Adrenal gland (tissue), 12 donors: ENCODE measurements around the gene TEX54. TPM values are rescaled to one million over a fixed set of nuclear protein-coding genes. Genes with fewer than 3 reads are reported as not detected.

Experiments used
- microRNA-seq, 3 donors: library from miRNA; unstranded; fragments of <30 nt; microRNA quantifications; one replicate each; pipeline ENCODE4, GENCODE V29; 2017 to 2020
- polyA plus RNA-seq, 3 donors: library from polyadenylated mRNA; stranded (reverse); fragments of 200-250 nt in 2 of 3; fragments of 350-450 nt in 1 of 3; fragmentation: Illumina TruSeq in 1 of 3; extraction: RNeasy Lipid Tissue Mini Kit (QIAGEN cat#74804) in 1 of 3; gene quantifications; one replicate each; pipeline ENCODE4 v1.2.3, GENCODE V29; 2013 to 2014
- small RNA-seq, 2 donors: library from RNA; depleted of rRNA; stranded (forward); fragments of <200 nt; gene quantifications; one replicate each; pipeline ENCODE3, GENCODE V24; 2016
- total RNA-seq, 9 donors: library from RNA; depleted of rRNA in 4 of 9; stranded (reverse); fragments of >200 nt in 4 of 9; fragments of 120-200 nt in 1 of 9; fragmentation: NEBNext Ultra II Directional in 1 of 9; extraction: Animal tissue kit (Norgen Biotek cat#: 25700) in 1 of 9; gene quantifications; one replicate each; pipeline versions ENCODE4 v1.1.0 to v1.2.4, GENCODE V29; 2013 to 2023
- donor health status: healthy with polysubstance abuse.
- donor health status: Bipolar disorder and iron deficiency.
- donor health status: DM: yes; HTN: yes; CAD: no.
- donor health status: DM: no; HTN: no; CAD: no.
- donor health status: DM: no; HTN: no; CAD: no.
- donor health status: DM: yes; HTN: yes; CAD: no.

The TEX54 gene
- total and polyA plus RNA-seq, 12 donors = 0.27 to 1.4 TPM; not detected in 10

Small RNAs within 50 kb of the gene (microRNA-seq; reads per million reads assigned to microRNA genes)
- gene MIR6514 = 1.8 to 3.1 (median 2.3) reads per million in 3 donors
- 0.38 to 0.57 (median 0.45) reads per million in 3 donors for gene MIR6748

Small RNAs within 50 kb of the gene (small RNA-seq; reads per million reads assigned to genes)
- gene MIR6514 (0 to 0.17 reads per million in 2 donors), gene RF00099 (0 reads per million in 2 donors), gene RNU6-118P (0 reads per million in 2 donors), gene SNORD22 (0 reads per million in 2 donors), gene SNORD26 (0 reads per million in 2 donors), gene SNORD27 (0 reads per million in 2 donors), gene SNORD28 (0 reads per million in 2 donors), gene SNORD30 (1,773 to 1,957 reads per million in 2 donors)

Other genes with a start within 250 kb of the TEX54 start
- 10 to 100 TPM in 7 of 9 donors, 1 to 10 TPM in 2; 7.0 to 32.4 (median 14.9) TPM for gene TUT1, start 241.3 kb downstream of the TEX54 start, total RNA-seq
- gene TUT1, start 241.3 kb downstream of the TEX54 start, polyA plus RNA-seq = 10 to 100 TPM in 2 of 3 donors, 1 to 10 TPM in 1; 9.4 to 67.6 (median 34.0) TPM
- gene MTA2, start 231.0 kb downstream of the TEX54 start, total RNA-seq = 10 to 100 TPM; 63.9 to 97.3 (median 73.6) TPM
- gene MTA2, start 231.0 kb downstream of the TEX54 start, polyA plus RNA-seq = 10 to 100 TPM; 66.5 to 82.4 (median 73.5) TPM
- gene EML3, start 220.1 kb downstream of the TEX54 start, total RNA-seq = 10 to 100 TPM; 13.0 to 97.9 (median 35.4) TPM
- gene EML3, start 220.1 kb downstream of the TEX54 start, polyA plus RNA-seq = 100 to 1,000 TPM in 2 of 3 donors, 1 to 10 TPM in 1; 9.7 to 198 (median 139) TPM
- gene ROM1, start 219.6 kb downstream of the TEX54 start, total RNA-seq = 10 to 100 TPM in 3 of 9 donors, 1 to 10 TPM in 6; 1.6 to 22.3 (median 4.9) TPM
- 10 to 100 TPM in 2 of 3 donors, 1 to 10 TPM in 1; 5.1 to 11.3 (median 11.1) TPM for gene ROM1, start 219.6 kb downstream of the TEX54 start, polyA plus RNA-seq
- gene B3GAT3, start 210.9 kb downstream of the TEX54 start, total RNA-seq = 10 to 100 TPM; 25.3 to 56.6 (median 34.5) TPM
- 10 to 100 TPM in 2 of 3 donors, 1 to 10 TPM in 1; 5.9 to 83.3 (median 60.6) TPM for gene B3GAT3, start 210.9 kb downstream of the TEX54 start, polyA plus RNA-seq
- 100 to 1,000 TPM; 105 to 304 (median 182) TPM for gene GANAB, start 186.2 kb downstream of the TEX54 start, total RNA-seq
- gene GANAB, start 186.2 kb downstream of the TEX54 start, polyA plus RNA-seq = 100 to 1,000 TPM in 1 of 3 donors, 10 to 100 TPM in 2; 90.9 to 177 (median 94.0) TPM
- gene INTS5, start 179.5 kb downstream of the TEX54 start, total RNA-seq = 10 to 100 TPM in 8 of 9 donors, 1 to 10 TPM in 1; 9.6 to 32.3 (median 25.0) TPM
- 1 to 10 TPM; 4.4 to 7.5 (median 4.6) TPM for gene INTS5, start 179.5 kb downstream of the TEX54 start, polyA plus RNA-seq
- 10 to 100 TPM; 42.8 to 87.3 (median 49.8) TPM for gene C11orf98, start 167.6 kb downstream of the TEX54 start, total RNA-seq
- 100 to 1,000 TPM in 2 of 3 donors, 10 to 100 TPM in 1; 95.8 to 142 (median 104) TPM for gene C11orf98, start 167.6 kb downstream of the TEX54 start, polyA plus RNA-seq
- gene CSKMT, start 167.5 kb downstream of the TEX54 start, total RNA-seq = 10 to 100 TPM in 3 of 9 donors, 1 to 10 TPM in 5, not detected in 1; 2.8 to 15.6 (median 8.3) TPM
- 10 to 100 TPM in 2 of 3 donors, 1 to 10 TPM in 1; 1.9 to 37.2 (median 20.6) TPM for gene CSKMT, start 167.5 kb downstream of the TEX54 start, polyA plus RNA-seq
- 10 to 100 TPM; 10.2 to 21.3 (median 15.2) TPM for gene UQCC3, start 161.2 kb downstream of the TEX54 start, total RNA-seq
- gene UQCC3, start 161.2 kb downstream of the TEX54 start, polyA plus RNA-seq = 10 to 100 TPM in 2 of 3 donors, 1 to 10 TPM in 1; 2.2 to 25.7 (median 25.7) TPM
- 10 to 100 TPM in 3 of 9 donors, 1 to 10 TPM in 6; 1.1 to 22.0 (median 8.4) TPM for gene LBHD1, start 160.6 kb downstream of the TEX54 start, total RNA-seq
- gene LBHD1, start 160.6 kb downstream of the TEX54 start, polyA plus RNA-seq = 10 to 100 TPM; 16.5 to 30.4 (median 17.5) TPM
- 100 to 1,000 TPM in 6 of 9 donors, 10 to 100 TPM in 3; 81.3 to 308 (median 139) TPM for gene UBXN1, start 153.8 kb downstream of the TEX54 start, total RNA-seq
- 100 to 1,000 TPM; 114 to 225 (median 177) TPM for gene UBXN1, start 153.8 kb downstream of the TEX54 start, polyA plus RNA-seq
- 10 to 100 TPM in 6 of 9 donors, 1 to 10 TPM in 3; 3.1 to 29.9 (median 13.6) TPM for gene LRRN4CL, start 143.3 kb downstream of the TEX54 start, total RNA-seq
- 1 to 10 TPM; 5.7 to 9.3 (median 6.4) TPM for gene LRRN4CL, start 143.3 kb downstream of the TEX54 start, polyA plus RNA-seq
- 100 to 1,000 TPM in 6 of 9 donors, 10 to 100 TPM in 3; 77.6 to 185 (median 108) TPM for gene BSCL2, start 125.4 kb downstream of the TEX54 start, total RNA-seq
- 100 to 1,000 TPM; 134 to 653 (median 440) TPM for gene BSCL2, start 125.4 kb downstream of the TEX54 start, polyA plus RNA-seq
- 1 to 10 TPM in 3 of 9 donors, under 1 TPM in 4, not detected in 2; 0.39 to 3.2 (median 0.96) TPM for gene GNG3, start 125.2 kb downstream of the TEX54 start, total RNA-seq
- gene GNG3, start 125.2 kb downstream of the TEX54 start, polyA plus RNA-seq = 10 to 100 TPM in 1 of 3 donors, 1 to 10 TPM in 2; 4.1 to 15.7 (median 6.4) TPM
- gene HNRNPUL2, start 105.4 kb downstream of the TEX54 start, total RNA-seq = 10 to 100 TPM in 8 of 9 donors, 1 to 10 TPM in 1; 9.6 to 34.5 (median 17.6) TPM
- gene HNRNPUL2, start 105.4 kb downstream of the TEX54 start, polyA plus RNA-seq = 10 to 100 TPM; 23.8 to 40.2 (median 38.1) TPM
- 10 to 100 TPM; 10.7 to 45.0 (median 27.0) TPM for gene TTC9C, start 104.4 kb downstream of the TEX54 start, total RNA-seq
- 10 to 100 TPM; 36.7 to 93.9 (median 46.3) TPM for gene TTC9C, start 104.4 kb downstream of the TEX54 start, polyA plus RNA-seq
- 10 to 100 TPM in 6 of 9 donors, 1 to 10 TPM in 3; 6.9 to 19.5 (median 13.6) TPM for gene ZBTB3, start 78.7 kb downstream of the TEX54 start, total RNA-seq
- 1 to 10 TPM; 3.0 to 5.6 (median 3.3) TPM for gene ZBTB3, start 78.7 kb downstream of the TEX54 start, polyA plus RNA-seq
- 100 to 1,000 TPM in 1 of 9 donors, 10 to 100 TPM in 8; 58.2 to 195 (median 79.8) TPM for gene POLR2G, start 71.3 kb downstream of the TEX54 start, total RNA-seq
- gene POLR2G, start 71.3 kb downstream of the TEX54 start, polyA plus RNA-seq = 100 to 1,000 TPM in 2 of 3 donors, 10 to 100 TPM in 1; 67.6 to 109 (median 108) TPM
- gene TAF6L, start 61.4 kb downstream of the TEX54 start, total RNA-seq = 10 to 100 TPM; 18.3 to 42.3 (median 25.9) TPM
- 10 to 100 TPM; 10.8 to 98.1 (median 41.2) TPM for gene TAF6L, start 61.4 kb downstream of the TEX54 start, polyA plus RNA-seq
- 100 to 1,000 TPM in 3 of 9 donors, 10 to 100 TPM in 6; 55.4 to 217 (median 72.6) TPM for gene TMEM179B, start 45.4 kb downstream of the TEX54 start, total RNA-seq
- gene TMEM179B, start 45.4 kb downstream of the TEX54 start, polyA plus RNA-seq = 10 to 100 TPM; 37.2 to 97.7 (median 66.6) TPM
- gene TMEM223, start 40.8 kb downstream of the TEX54 start, total RNA-seq = 10 to 100 TPM; 12.6 to 49.1 (median 24.7) TPM
- 10 to 100 TPM; 32.0 to 41.3 (median 32.5) TPM for gene TMEM223, start 40.8 kb downstream of the TEX54 start, polyA plus RNA-seq
- gene NXF1, start 27.4 kb downstream of the TEX54 start, total RNA-seq = 100 to 1,000 TPM in 1 of 9 donors, 10 to 100 TPM in 8; 32.8 to 134 (median 58.8) TPM
- gene NXF1, start 27.4 kb downstream of the TEX54 start, polyA plus RNA-seq = 100 to 1,000 TPM in 2 of 3 donors, 10 to 100 TPM in 1; 87.0 to 274 (median 231) TPM
- gene STX5, start 790 bp downstream of the TEX54 start, total RNA-seq = 10 to 100 TPM; 22.2 to 59.9 (median 37.3) TPM
- gene STX5, start 790 bp downstream of the TEX54 start, polyA plus RNA-seq = 10 to 100 TPM; 19.7 to 52.4 (median 22.4) TPM
- 10 to 100 TPM; 21.7 to 58.0 (median 37.9) TPM for gene WDR74, start 6.7 kb upstream of the TEX54 start, total RNA-seq
- gene WDR74, start 6.7 kb upstream of the TEX54 start, polyA plus RNA-seq = 100 to 1,000 TPM in 2 of 3 donors, 10 to 100 TPM in 1; 35.4 to 119 (median 102) TPM
- 100 to 1,000 TPM; 103 to 398 (median 170) TPM for gene SLC3A2, start 48.1 kb upstream of the TEX54 start, total RNA-seq
- gene SLC3A2, start 48.1 kb upstream of the TEX54 start, polyA plus RNA-seq = 100 to 1,000 TPM; 123 to 221 (median 155) TPM
- gene CHRM1, start 88.5 kb upstream of the TEX54 start, total RNA-seq = 1 to 10 TPM in 2 of 9 donors, under 1 TPM in 2, not detected in 5; 0.22 to 3.0 (median 1.8) TPM
- gene CHRM1, start 88.5 kb upstream of the TEX54 start, polyA plus RNA-seq = 1 to 10 TPM; 1.4 to 3.8 (median 1.8) TPM
- gene SLC22A6, start 152.1 kb upstream of the TEX54 start, total RNA-seq = not detected
- not detected for gene SLC22A6, start 152.1 kb upstream of the TEX54 start, polyA plus RNA-seq
- not detected for gene SLC22A8, start 183.0 kb upstream of the TEX54 start, total RNA-seq
- not detected for gene SLC22A8, start 183.0 kb upstream of the TEX54 start, polyA plus RNA-seq